Vagina (tissue), 2 donors: ENCODE measurements around the gene ZNF446. TPM values are rescaled to one million over a fixed set of nuclear protein-coding genes. Genes with fewer than 3 reads are reported as not detected.
"Not testable (repeated sequence)": the region's sequence is repeated elsewhere in the genome, so short reads cannot be mapped to it uniquely, and the experiment has no call there.

Experiments
- DNase-seq, 2 donors: peaks; one replicate each; pipeline ENCODE4 v3.0.0-alpha.2; 2017; ENCODE audit errors: extremely low spot score in 2 of 2
- H3K27ac ChIP-seq: fragments of 200-600 bp; sonication (generic); one replicate; pipeline ENCODE4 v1.5.1; 2019
- H3K27me3 ChIP-seq: fragments of 200-600 bp; sonication (generic); one replicate; pipeline ENCODE4 v1.5.1; 2019
- H3K36me3 ChIP-seq, 2 donors: fragments of 200-600 bp; sonication (generic); one replicate each; pipeline ENCODE4 v1.5.1; 2017 to 2019
- H3K4me1 ChIP-seq: fragments of 200-600 bp; sonication (generic); one replicate; pipeline ENCODE4 v1.5.1; 2019
- H3K4me3 ChIP-seq, 2 donors: fragments of 200-600 bp; sonication (generic); 1 replicate in 1 of 2; 2 replicates in 1 of 2; pipeline ENCODE4 v1.5.1; 2016 to 2019
- H3K9me3 ChIP-seq: fragments of 200-600 bp; sonication (generic); one replicate; pipeline ENCODE4 v1.5.1; 2019
- CTCF ChIP-seq, 3 experiments: fragments of 450-650 bp in 2 of 3; fragments of 200-600 bp in 1 of 3; sonication (generic) in 1 of 3; IDR thresholded peaks; one replicate each; pipeline ENCODE4 v1.5.1; 2017 to 2019; ENCODE audit warnings: antibody characterized with exemption in 3 of 3, mild to moderate bottlenecking in 2 of 3, moderate library complexity in 2 of 3
- POLR2A ChIP-seq, 2 donors: fragments of 450-650 bp; IDR thresholded peaks; one replicate each; pipeline ENCODE4 v1.6.1; 2017; ENCODE audit warnings: antibody characterized with exemption in 2 of 2, mild to moderate bottlenecking in 2 of 2, moderate library complexity in 2 of 2
- POLR2AphosphoS5 ChIP-seq, 2 donors: sonication (generic); formaldehyde crosslinking; IDR thresholded peaks; one replicate each; pipeline ENCODE4 v1.9.0; 2017; ENCODE audit warnings: antibody characterized with exemption in 2 of 2, mild to moderate bottlenecking in 2 of 2, low read depth in 1 of 2; ENCODE audit not compliant: insufficient read depth in 1 of 2
- intact Hi-C: fragments of 100-400 bp; cut with DNase I; formaldehyde crosslinking; loops from one replicate; pipeline ENCODE4 v1.15.1; 2023
- total RNA-seq: library from RNA; depleted of rRNA; stranded (reverse); fragments of >200 nt; gene quantifications from one replicate; pipeline ENCODE4 v1.2.3, GENCODE V29; 2016

Gene ZNF446
- total RNA-seq, 1 donor from 2014 or later = 10.6 TPM

- peak within 1 kb of the TSS; percentile 68 to 70 for H3K4me3 ChIP-seq
- no peaks in the 10 kb centered on the region for H3K27me3 ChIP-seq
- peak in 1 of 2 donors; percentile 100 for DNase-seq
- H3K4me1 ChIP-seq = peaks cover 18% of the 10 kb centered on the region
- H3K27ac ChIP-seq = peak within 1 kb of the TSS; percentile 67
- TF ChIP-seq CTCF (IDR thresholded peaks at IDR 0.05) (no peak), POLR2A (IDR thresholded peaks at IDR 0.05) (peak in 1 of 2 donors; percentile 17), POLR2AphosphoS5 (IDR thresholded peaks at IDR 0.05; ENCODE audit: insufficient read depth in 1 of 2, low read depth in 1 of 2) (peak; percentile 85 to 97)
- peaks cover 44% of the 10 kb centered on the region for H3K9me3 ChIP-seq
- intact Hi-C loops = no loop called here
- H3K36me3 ChIP-seq = peaks cover 4 to 34% of the 10 kb centered on the region in 2 donors
Observed at GRCh38 chr19:58439576-58440554, 36.3 kb upstream of the ZNF446 start, which contains the start of gene ZNF132. Gene ZNF132, minus strand, starts transcription at chr19:58440153. Its CDS starts 332 bp downstream, at chr19:58439821.

- H3K9me3 ChIP-seq = peaks cover 38% of the 10 kb centered on the region
- TF ChIP-seq POLR2AphosphoS5 (IDR thresholded peaks at IDR 0.05; ENCODE audit: insufficient read depth in 1 of 2, low read depth in 1 of 2) = no peak
Observed at GRCh38 chr19:58440556-58440955, 35.6 kb upstream of the ZNF446 start.

GRCh38 chr19:58442986-58443385 lies 33.2 kb upstream of the ZNF446 start:
- H3K36me3 ChIP-seq, DNase-seq, H3K27ac ChIP-seq, H3K27me3 ChIP-seq, intact Hi-C loops, H3K4me3 ChIP-seq: not testable (repeated sequence)
- Histone ChIP-seq H3K9me3 (peaks cover 15% of the 10 kb centered on the region), H3K4me1 (peaks cover 18% of the 10 kb centered on the region)

More at GRCh38 chr19:58440556-58440955, 35.6 kb upstream of the ZNF446 start:
- peaks cover 0 to 27% of the 10 kb centered on the region in 2 donors for H3K36me3 ChIP-seq
- peaks cover 18% of the 10 kb centered on the region for H3K4me1 ChIP-seq
- peak overlapping the region; percentile 64 for H3K27ac ChIP-seq
- intact Hi-C loops = no loop called here
- no peak for DNase-seq
- H3K27me3 ChIP-seq = no peaks in the 10 kb centered on the region
- peak overlapping the region; percentile 68 to 70 for H3K4me3 ChIP-seq

- H3K27ac ChIP-seq, H3K27me3 ChIP-seq, H3K9me3 ChIP-seq, intact Hi-C loops, H3K36me3 ChIP-seq, H3K4me3 ChIP-seq, DNase-seq: not testable (repeated sequence)
- H3K4me1 ChIP-seq = peaks cover 19% of the 10 kb centered on the region
Observed at GRCh38 chr19:58448860-58449259, 27.3 kb upstream of the ZNF446 start.

- H3K27me3 ChIP-seq, DNase-seq, H3K4me3 ChIP-seq, intact Hi-C loops, H3K36me3 ChIP-seq, H3K9me3 ChIP-seq, H3K27ac ChIP-seq: not testable (repeated sequence)
- H3K4me1 ChIP-seq = peaks cover 19% of the 10 kb centered on the region
Observed at GRCh38 chr19:58449980-58450379, 26.2 kb upstream of the ZNF446 start.

- H3K9me3 ChIP-seq = no peaks in the 10 kb centered on the region
- H3K27ac ChIP-seq = no peak overlapping the region
- no peak for DNase-seq
- peaks cover 19% of the 10 kb centered on the region for H3K4me1 ChIP-seq
- H3K27me3 ChIP-seq = no peaks in the 10 kb centered on the region
- TF ChIP-seq POLR2AphosphoS5 (IDR thresholded peaks at IDR 0.05; ENCODE audit: insufficient read depth in 1 of 2, low read depth in 1 of 2) = no peak
- no peak for TF ChIP-seq POLR2A (IDR thresholded peaks at IDR 0.05)
- TF ChIP-seq CTCF (IDR thresholded peaks at IDR 0.05) = no peak
- intact Hi-C loops = no loop called here
- peak overlapping the region; percentile 77 to 81 for H3K4me3 ChIP-seq
- H3K36me3 ChIP-seq = peaks cover 0 to 6% of the 10 kb centered on the region in 2 donors
Observed at GRCh38 chr19:58450856-58451357, 25.2 kb upstream of the ZNF446 start.
